ENCODE results near the gene OR10D3. TPM values are rescaled to one million over a fixed set of nuclear protein-coding genes. Genes with fewer than 3 reads are reported as not detected.
"Not testable (repeated sequence)": the region's sequence is repeated elsewhere in the genome, so short reads cannot be mapped to it uniquely, and the experiment has no call there.

Gene OR10D3
- total RNA-seq = not detected
- long read RNA-seq = 0 reads

GRCh38 chr11:124183068-124183467, at the start of gene OR10D3:
TSS of gene OR10D3 (plus strand) at chr11:124183345. CDS start at chr11:124185270, 1,925 bp downstream.
- intact Hi-C loops (cut with DNase I) = no loop called here

GRCh38 chr11:124143034-124143433, 40.1 kb upstream of the OR10D3 start:
- no peak for ATAC-seq
- no peak for DNase-seq
- intact Hi-C loops (cut with DNase I) = no loop called here

More at GRCh38 chr11:124183068-124183467, at the start of gene OR10D3:
- DNase-seq (no peak), ATAC-seq (no peak)

- ATAC-seq = no peak
- intact Hi-C loops (cut with DNase I) = no loop called here
- no peak for DNase-seq
Measured at GRCh38 chr11:124147951-124148350, 35.2 kb upstream of the OR10D3 start.

- DNase-seq = no peak
- intact Hi-C loops (cut with DNase I) = no loop called here
- no peak for ATAC-seq
Measured at GRCh38 chr11:124150684-124151083, 32.5 kb upstream of the OR10D3 start.

GRCh38 chr11:124152770-124153407, 30.3 kb upstream of the OR10D3 start:
- no peak for DNase-seq
- ATAC-seq = no peak
- intact Hi-C loops (cut with DNase I) = no loop called here

- ATAC-seq (no peak), DNase-seq (no peak)
- intact Hi-C loops (cut with DNase I) = no loop called here
Measured at GRCh38 chr11:124153821-124154220, 29.3 kb upstream of the OR10D3 start.

- intact Hi-C loops (cut with DNase I) = no loop called here
- ATAC-seq = no peak
- no peak for DNase-seq
Measured at GRCh38 chr11:124159481-124159880, 23.7 kb upstream of the OR10D3 start.

GRCh38 chr11:124160986-124161385, 22.2 kb upstream of the OR10D3 start:
- intact Hi-C loops (cut with DNase I) = no loop called here

GRCh38 chr11:124167826-124168231, 15.3 kb upstream of the OR10D3 start:
- DNase-seq (no peak), ATAC-seq (no peak)
- intact Hi-C loops (cut with DNase I) = no loop called here

More at GRCh38 chr11:124160986-124161385, 22.2 kb upstream of the OR10D3 start:
- DNase-seq (no peak), ATAC-seq (no peak)

- no peak for ATAC-seq
- no peak for DNase-seq
- intact Hi-C loops (cut with DNase I) = no loop called here
Measured at GRCh38 chr11:124168796-124169195, 14.3 kb upstream of the OR10D3 start.

- DNase-seq; intact Hi-C loops (cut with DNase I): not testable (repeated sequence)
Measured at GRCh38 chr11:124170315-124170714, 12.8 kb upstream of the OR10D3 start.

GRCh38 chr11:124170801-124171586, 12.2 kb upstream of the OR10D3 start:
- intact Hi-C loops (cut with DNase I) = no loop called here
- DNase-seq (no peak), ATAC-seq (no peak)

More at GRCh38 chr11:124170315-124170714, 12.8 kb upstream of the OR10D3 start:
- ATAC-seq = not testable (repeated sequence)

- DNase-seq = no peak
- ATAC-seq = no peak
- intact Hi-C loops (cut with DNase I) = no loop called here
Measured at GRCh38 chr11:124172101-124172500, 11.0 kb upstream of the OR10D3 start.

- intact Hi-C loops (cut with DNase I) = no loop called here
- no peak for ATAC-seq
Measured at GRCh38 chr11:124172599-124172998, 10.5 kb upstream of the OR10D3 start.

GRCh38 chr11:124174001-124174583, 9.1 kb upstream of the OR10D3 start:
- ATAC-seq (peak in 1 of 2 donors; percentile 70), DNase-seq (no peak)
- intact Hi-C loops (cut with DNase I) = no loop called here

More at GRCh38 chr11:124172599-124172998, 10.5 kb upstream of the OR10D3 start:
- DNase-seq = no peak

GRCh38 chr11:124176925-124177715, 6.0 kb upstream of the OR10D3 start:
- intact Hi-C loops (cut with DNase I) = no loop called here
- DNase-seq = no peak
- no peak for ATAC-seq

GRCh38 chr11:124179310-124179709, 3.8 kb upstream of the OR10D3 start:
- ATAC-seq = no peak
- intact Hi-C loops (cut with DNase I) = no loop called here
- DNase-seq = no peak

- DNase-seq (no peak), ATAC-seq (no peak)
- intact Hi-C loops (cut with DNase I) = no loop called here
Measured at GRCh38 chr11:124190298-124191139, 7.4 kb downstream of the OR10D3 start.

All from left cardiac atrium (tissue), 4 donors.